ENCODE measurements around the gene BANP. TPM values are rescaled to one million over a fixed set of nuclear protein-coding genes. Genes with fewer than 3 reads are reported as not detected.

The BANP gene
- total RNA-seq, 1 donor from 2014 or later: 44.0 TPM

DNA sequence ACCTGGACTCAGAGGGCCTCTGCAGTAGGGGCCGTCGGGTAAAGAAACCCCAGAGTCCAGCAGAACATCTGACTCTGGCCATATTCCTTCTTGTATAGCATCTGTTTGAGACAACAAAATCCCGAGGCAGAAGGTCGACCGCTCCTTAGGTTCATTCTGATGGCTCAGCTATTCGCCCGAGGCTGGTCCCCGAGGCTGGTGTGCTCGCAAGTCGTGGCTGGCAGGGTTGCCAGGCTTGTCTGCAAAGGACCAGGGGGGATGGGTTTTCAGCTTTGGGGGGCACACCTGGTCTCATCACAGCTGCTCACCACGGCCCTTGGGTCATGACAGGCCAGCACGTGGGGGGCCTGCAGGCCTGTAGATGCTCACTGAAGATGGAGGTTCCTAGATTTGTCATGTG, 119.1 kb downstream of the BANP start:
- no peak overlapping the region for H3K27ac ChIP-seq
- DNase-seq (ENCODE audit: extremely low spot score in 2 of 2): no peak

DNA sequence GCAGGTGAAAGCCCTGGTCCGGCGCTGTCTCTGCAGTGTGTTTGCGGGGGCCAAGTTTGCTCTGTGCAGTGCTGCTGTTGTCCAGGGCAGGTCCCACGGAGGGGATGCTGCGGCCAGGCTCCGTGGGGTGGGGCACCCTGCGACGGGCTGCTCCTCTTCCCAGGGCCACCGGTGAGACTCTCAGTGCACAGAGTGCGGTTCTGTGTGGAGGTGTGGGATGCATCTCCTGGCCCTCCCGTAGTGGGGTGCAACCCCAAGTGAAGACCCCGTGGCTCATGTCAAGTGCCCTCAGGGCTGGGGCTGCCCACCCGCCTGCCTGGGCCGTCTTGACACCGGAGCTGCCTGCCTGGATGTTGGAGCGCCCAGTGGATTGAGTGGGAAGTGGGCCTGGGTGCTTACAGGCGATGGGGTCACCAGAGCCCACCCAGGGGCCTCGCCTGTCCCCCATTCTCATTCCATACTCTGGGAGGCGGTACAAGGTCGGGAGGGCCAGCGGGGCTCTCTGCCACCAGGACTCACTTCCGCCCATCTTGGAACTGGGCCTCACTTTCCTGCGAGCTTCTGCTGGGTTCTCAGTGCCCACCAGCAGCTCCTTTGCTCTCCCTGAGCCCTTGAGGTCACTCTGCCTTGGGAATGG, 119.9 kb downstream of the BANP start:
- intact Hi-C loops (cut with DNase I): no loop called here
- DNase-seq (ENCODE audit: extremely low spot score in 2 of 2): no peak
- Histone ChIP-seq H3K27ac (no peak overlapping the region), H3K36me3 (peaks cover 0 to 16% of the 10 kb centered on the region in 2 donors), H3K27me3 (no peaks in the 10 kb centered on the region), H3K4me1 (peaks cover 5% of the 10 kb centered on the region), H3K4me3 (no peak overlapping the region), H3K9me3 (no peaks in the 10 kb centered on the region)
- TF ChIP-seq POLR2AphosphoS5 (IDR thresholded peaks at IDR 0.05; ENCODE audit: insufficient read depth in 1 of 2, low read depth in 1 of 2): no peak
- TF ChIP-seq POLR2A (IDR thresholded peaks at IDR 0.05): no peak
- TF ChIP-seq, protein P1, sequence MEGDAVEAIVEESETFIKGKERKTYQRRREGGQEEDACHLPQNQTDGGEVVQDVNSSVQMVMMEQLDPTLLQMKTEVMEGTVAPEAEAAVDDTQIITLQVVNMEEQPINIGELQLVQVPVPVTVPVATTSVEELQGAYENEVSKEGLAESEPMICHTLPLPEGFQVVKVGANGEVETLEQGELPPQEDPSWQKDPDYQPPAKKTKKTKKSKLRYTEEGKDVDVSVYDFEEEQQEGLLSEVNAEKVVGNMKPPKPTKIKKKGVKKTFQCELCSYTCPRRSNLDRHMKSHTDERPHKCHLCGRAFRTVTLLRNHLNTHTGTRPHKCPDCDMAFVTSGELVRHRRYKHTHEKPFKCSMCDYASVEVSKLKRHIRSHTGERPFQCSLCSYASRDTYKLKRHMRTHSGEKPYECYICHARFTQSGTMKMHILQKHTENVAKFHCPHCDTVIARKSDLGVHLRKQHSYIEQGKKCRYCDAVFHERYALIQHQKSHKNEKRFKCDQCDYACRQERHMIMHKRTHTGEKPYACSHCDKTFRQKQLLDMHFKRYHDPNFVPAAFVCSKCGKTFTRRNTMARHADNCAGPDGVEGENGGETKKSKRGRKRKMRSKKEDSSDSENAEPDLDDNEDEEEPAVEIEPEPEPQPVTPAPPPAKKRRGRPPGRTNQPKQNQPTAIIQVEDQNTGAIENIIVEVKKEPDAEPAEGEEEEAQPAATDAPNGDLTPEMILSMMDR (IDR thresholded peaks at IDR 0.05): no peak

More for the DNA sequence above, 119.1 kb downstream of the BANP start:
- TF ChIP-seq POLR2AphosphoS5 (IDR thresholded peaks at IDR 0.05; ENCODE audit: insufficient read depth in 1 of 2, low read depth in 1 of 2) (no peak), POLR2A (IDR thresholded peaks at IDR 0.05) (no peak)
- TF ChIP-seq, protein P1 (IDR thresholded peaks at IDR 0.05): no peak
- Histone ChIP-seq H3K36me3 (peaks cover 0 to 16% of the 10 kb centered on the region in 2 donors), H3K4me3 (no peak overlapping the region), H3K4me1 (peaks cover 5% of the 10 kb centered on the region), H3K27me3 (no peaks in the 10 kb centered on the region), H3K9me3 (no peaks in the 10 kb centered on the region)
- intact Hi-C loops (cut with DNase I): no loop called here

DNA sequence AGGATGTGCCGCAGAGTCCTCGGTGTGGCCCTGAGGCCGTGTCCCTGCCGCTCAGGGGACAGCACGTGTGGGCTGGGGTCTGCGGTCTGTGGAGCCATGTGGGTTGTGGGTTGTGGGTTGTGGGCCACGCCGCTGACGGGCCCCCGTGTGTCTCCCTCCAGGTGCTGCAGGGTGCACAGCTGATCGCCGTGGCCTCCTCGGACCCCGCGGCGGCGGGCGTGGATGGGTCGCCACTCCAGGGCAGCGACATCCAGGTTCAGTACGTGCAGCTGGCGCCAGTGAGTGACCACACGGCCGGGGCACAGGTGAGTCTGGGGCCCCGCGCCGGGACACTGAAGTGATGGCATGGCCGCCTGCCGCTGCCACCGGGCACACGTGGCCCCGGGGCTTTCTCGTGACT, 120.7 kb downstream of the BANP start:
- Histone ChIP-seq H3K27me3 (no peaks in the 10 kb centered on the region), H3K9me3 (no peaks in the 10 kb centered on the region), H3K4me3 (no peak overlapping the region), H3K36me3 (peaks cover 0 to 23% of the 10 kb centered on the region in 2 donors), H3K27ac (no peak overlapping the region), H3K4me1 (peaks cover 5% of the 10 kb centered on the region)
- DNase-seq (ENCODE audit: extremely low spot score in 2 of 2): no peak
- TF ChIP-seq POLR2AphosphoS5 (IDR thresholded peaks at IDR 0.05; ENCODE audit: insufficient read depth in 1 of 2, low read depth in 1 of 2) (no peak), POLR2A (IDR thresholded peaks at IDR 0.05) (no peak)
- TF ChIP-seq, protein P1 (IDR thresholded peaks at IDR 0.05): no peak
- intact Hi-C loops (cut with DNase I): no loop called here

DNA sequence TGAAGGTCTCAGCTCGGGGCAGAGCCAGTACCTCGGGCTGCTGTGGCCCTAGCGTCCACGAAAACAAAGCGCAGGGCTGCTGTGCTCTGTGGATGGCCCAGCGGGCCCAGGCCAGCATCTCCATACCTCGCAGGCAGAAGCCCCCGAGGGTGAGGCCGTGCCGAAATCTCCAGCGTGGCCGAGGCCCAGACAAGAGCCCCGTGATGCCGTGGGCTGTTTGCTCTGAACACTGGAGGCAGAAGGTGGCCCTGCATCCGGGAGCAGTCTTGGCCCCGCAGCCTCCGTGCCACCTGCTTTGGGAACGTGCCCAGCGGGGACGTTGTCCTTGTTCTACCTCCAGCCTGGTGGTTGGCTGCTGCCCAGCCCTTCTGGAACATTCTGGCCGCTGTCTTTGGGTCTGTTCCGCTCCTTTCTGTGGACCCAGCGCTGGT, 121.4 kb downstream of the BANP start:
- no peak for TF ChIP-seq POLR2AphosphoS5 (IDR thresholded peaks at IDR 0.05; ENCODE audit: insufficient read depth in 1 of 2, low read depth in 1 of 2)
- no peak for TF ChIP-seq POLR2A (IDR thresholded peaks at IDR 0.05)
- TF ChIP-seq, protein P1 (IDR thresholded peaks at IDR 0.05): no peak
- Histone ChIP-seq H3K4me1 (peaks cover 5% of the 10 kb centered on the region), H3K9me3 (no peaks in the 10 kb centered on the region), H3K4me3 (no peak overlapping the region), H3K27me3 (no peaks in the 10 kb centered on the region), H3K36me3 (peaks cover 0 to 26% of the 10 kb centered on the region in 2 donors), H3K27ac (no peak overlapping the region)
- no peak for DNase-seq (ENCODE audit: extremely low spot score in 2 of 2)
- intact Hi-C loops (cut with DNase I): no loop called here

DNA sequence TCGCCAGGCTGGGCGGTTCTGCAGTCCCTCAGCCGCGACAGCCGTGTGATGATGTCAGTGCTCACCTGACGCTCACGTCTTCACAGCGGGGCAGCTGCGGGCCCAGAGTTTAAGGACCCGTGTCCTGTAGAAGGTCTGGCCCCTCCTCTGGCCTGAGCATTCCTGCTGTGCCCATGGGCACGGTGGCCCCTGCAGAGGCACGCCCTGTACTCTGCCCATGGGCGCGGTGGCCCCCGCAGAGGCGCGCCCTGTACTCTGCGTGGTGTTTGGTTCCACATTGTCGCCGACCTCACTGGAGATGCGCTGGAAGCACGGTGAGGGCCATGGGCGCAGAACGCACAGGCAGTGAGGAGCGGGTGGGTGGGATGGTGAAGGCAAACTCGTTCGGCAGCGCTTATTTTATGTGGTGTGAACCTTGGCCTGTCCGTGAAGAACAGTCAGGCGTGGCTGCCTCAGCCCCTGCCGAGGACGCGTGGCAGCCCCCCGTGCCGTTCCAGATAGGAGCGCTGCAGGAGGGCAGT, 122.0 kb downstream of the BANP start:
- intact Hi-C loops (cut with DNase I): no loop called here
- no peak overlapping the region for H3K27ac ChIP-seq
- H3K4me1 ChIP-seq: peaks cover 5% of the 10 kb centered on the region
- DNase-seq (ENCODE audit: extremely low spot score in 2 of 2): no peak
- H3K4me3 ChIP-seq: no peak overlapping the region
- TF ChIP-seq, protein P1 (IDR thresholded peaks at IDR 0.05): no peak
- no peak for TF ChIP-seq POLR2A (IDR thresholded peaks at IDR 0.05)
- TF ChIP-seq POLR2AphosphoS5 (IDR thresholded peaks at IDR 0.05; ENCODE audit: insufficient read depth in 1 of 2, low read depth in 1 of 2): no peak
- peaks cover 0 to 30% of the 10 kb centered on the region in 2 donors for H3K36me3 ChIP-seq
- no peaks in the 10 kb centered on the region for H3K9me3 ChIP-seq
- H3K27me3 ChIP-seq: no peaks in the 10 kb centered on the region
